IMR-90 (cell line): ENCODE results near the gene GNAS-AS1.

Source experiments
- BHLHE40 ChIP-seq: fragments of 150-350 bp; IDR thresholded peaks from 2 replicates; pipeline ENCODE4 v1.6.1; 2016; ENCODE audit warnings: mild to moderate bottlenecking, low read depth, low read length
- CEBPB ChIP-seq: IDR thresholded peaks from 2 replicates; pipeline ENCODE4 v1.6.1; 2012; ENCODE audit warnings: low read depth, low read length, improper control_type of control experiment
- CHD1 ChIP-seq: IDR thresholded peaks from 2 replicates; pipeline ENCODE4 v1.6.1; 2012; ENCODE audit warnings: low read depth, low read length, improper control_type of control experiment
- CTCF ChIP-seq: conservative IDR thresholded peaks from 2 replicates; pipeline ENCODE4 v1.5.1; 2012; ENCODE audit warnings: mild to moderate bottlenecking, low read depth, low read length, improper control_type of control experiment
- FOS ChIP-seq: fragments of 150-350 bp; IDR thresholded peaks from 2 replicates; pipeline ENCODE4 v1.6.1; 2016; ENCODE audit warnings: low read depth, low read length
- MXI1 ChIP-seq: IDR thresholded peaks from 2 replicates; pipeline ENCODE4 v1.6.1; 2012; ENCODE audit warnings: low read depth, mild to moderate bottlenecking, low read length, moderate library complexity, borderline replicate concordance
- NFE2L2 ChIP-seq: fragments of 150-350 bp; IDR thresholded peaks from 2 replicates; pipeline ENCODE4 v1.6.1; 2016; ENCODE audit warnings: low read depth, mild to moderate bottlenecking, low read length
- POLR2A ChIP-seq: IDR thresholded peaks from 2 replicates; pipeline ENCODE4 v1.6.1; 2012; ENCODE audit warnings: mild to moderate bottlenecking, low read depth, low read length
- RAD21 ChIP-seq: IDR thresholded peaks from 2 replicates; pipeline ENCODE4 v1.6.1; 2012; ENCODE audit warnings: low read length, improper control_type of control experiment
- RCOR1 ChIP-seq: IDR thresholded peaks from 2 replicates; pipeline ENCODE4 v1.6.1; 2012; ENCODE audit warnings: mild to moderate bottlenecking, low read length, improper control_type of control experiment; ENCODE audit not compliant: insufficient replicate concordance
- RFX5 ChIP-seq: IDR thresholded peaks from 2 replicates; pipeline ENCODE4 v1.8.0; 2012; ENCODE audit warnings: low read depth, mild to moderate bottlenecking, low read length, moderate library complexity
- USF2 ChIP-seq: fragments of 150-350 bp; IDR thresholded peaks from 2 replicates; pipeline ENCODE4 v1.6.1; 2017; ENCODE audit warnings: mild to moderate bottlenecking, antibody characterized with exemption, low read length, low read depth

GRCh38 chr20:58878399-58878798, 27.7 kb upstream of the GNAS-AS1 start:
- TF ChIP-seq CTCF: no peak
- TF ChIP-seq POLR2A: no peak
- no peak for TF ChIP-seq RAD21
- no peak for TF ChIP-seq CHD1
- TF ChIP-seq NFE2L2: no peak
- TF ChIP-seq MXI1: no peak
- no peak for TF ChIP-seq CEBPB
- no peak for TF ChIP-seq BHLHE40
- TF ChIP-seq RFX5: no peak
- no peak for TF ChIP-seq USF2
- TF ChIP-seq FOS: no peak
- TF ChIP-seq RCOR1: no peak
